Stimulated activated CD8-positive, alpha-beta memory T cell treated with anti-CD3 and anti-CD28 coated beads, Interleukin-12 subunit alpha, Interleukin-12 subunit beta, amount 100 ng/mL, for 24 hours (primary cell): ENCODE data around the gene KLK2.

ENCODE experiments used
- DNase-seq: peaks from one replicate; pipeline ENCODE4 v3.0.0-alpha.2; 2020; ENCODE audit errors: extremely low read depth

Gene KLK2

GRCh38 chr19:50873056-50873455 lies at the start of gene KLK2:
Gene KLK2 (plus strand): TSS chr19:50873439. CDS start chr19:50873474, 35 bp downstream.
- DNase-seq: no peak

- no peak for DNase-seq
Observed at GRCh38 chr19:50826492-50827240, 46.6 kb upstream of the KLK2 start.

GRCh38 chr19:50827476-50827875 lies 45.8 kb upstream of the KLK2 start:
- DNase-seq: no peak

- DNase-seq: no peak
Observed at GRCh38 chr19:50829801-50830200, 43.4 kb upstream of the KLK2 start.

GRCh38 chr19:50830266-50831025 lies 42.8 kb upstream of the KLK2 start:
- no peak for DNase-seq

GRCh38 chr19:50831026-50831396 lies 42.2 kb upstream of the KLK2 start:
- DNase-seq: no peak

- DNase-seq: no peak
Observed at GRCh38 chr19:50832666-50833065, 40.6 kb upstream of the KLK2 start.

- no peak for DNase-seq
Observed at GRCh38 chr19:50833117-50833801, 40.0 kb upstream of the KLK2 start, which contains the start of gene KLK15. Gene KLK15 (minus strand): TSS chr19:50833574. CDS start chr19:50831492, 2,082 bp downstream.

GRCh38 chr19:50833802-50834167 lies 39.5 kb upstream of the KLK2 start:
- DNase-seq: no peak

- DNase-seq: no peak
Observed at GRCh38 chr19:50835103-50835784, 38.0 kb upstream of the KLK2 start.

- DNase-seq: peak; percentile 45
Observed at GRCh38 chr19:50835785-50836542, 37.3 kb upstream of the KLK2 start.

GRCh38 chr19:50836543-50837195 lies 36.6 kb upstream of the KLK2 start:
- DNase-seq: no peak

GRCh38 chr19:50837300-50837699 lies 35.9 kb upstream of the KLK2 start:
- no peak for DNase-seq

- no peak for DNase-seq
Observed at GRCh38 chr19:50838239-50838638, 35.0 kb upstream of the KLK2 start.

- no peak for DNase-seq
Observed at GRCh38 chr19:50839712-50840655, 33.3 kb upstream of the KLK2 start.

GRCh38 chr19:50842130-50842529 lies 31.1 kb upstream of the KLK2 start:
- no peak for DNase-seq

GRCh38 chr19:50843205-50843604 lies 30.0 kb upstream of the KLK2 start:
- DNase-seq: no peak

GRCh38 chr19:50843701-50844221 lies 29.5 kb upstream of the KLK2 start:
- no peak for DNase-seq

- DNase-seq: no peak
Observed at GRCh38 chr19:50844296-50844935, 28.8 kb upstream of the KLK2 start.
